ENCODE results near the gene PARD3.
"Not testable (repeated sequence)": the region's sequence is repeated elsewhere in the genome, so short reads cannot be mapped to it uniquely, and the experiment has no call there.

PARD3 gene

GRCh38 chr10:34715511-34716187 is 99.4 kb downstream of the PARD3 start:
- DNase-seq (ENCODE audit: low read depth in 2 of 2) = no peak

GRCh38 chr10:34713875-34714274 is 101.2 kb downstream of the PARD3 start:
- DNase-seq (ENCODE audit: low read depth in 2 of 2) = no peak

GRCh38 chr10:34711500-34711899 is 103.6 kb downstream of the PARD3 start:
- no peak for DNase-seq (ENCODE audit: low read depth in 2 of 2)

GRCh38 chr10:34710391-34710751 is 104.7 kb downstream of the PARD3 start:
- no peak for DNase-seq (ENCODE audit: low read depth in 2 of 2)

- no peak for DNase-seq (ENCODE audit: low read depth in 2 of 2)
Observed at GRCh38 chr10:34709637-34710390, 105.3 kb downstream of the PARD3 start.

GRCh38 chr10:34707656-34708055 is 107.4 kb downstream of the PARD3 start:
- no peak for DNase-seq (ENCODE audit: low read depth in 2 of 2)

GRCh38 chr10:34706992-34707391 is 108.1 kb downstream of the PARD3 start:
- DNase-seq (ENCODE audit: low read depth in 2 of 2) = not testable (repeated sequence)

GRCh38 chr10:34706147-34706546 is 108.9 kb downstream of the PARD3 start:
- no peak for DNase-seq (ENCODE audit: low read depth in 2 of 2)

- DNase-seq (ENCODE audit: low read depth in 2 of 2) = no peak
Observed at GRCh38 chr10:34705563-34705962, 109.5 kb downstream of the PARD3 start.

GRCh38 chr10:34704526-34705184 is 110.4 kb downstream of the PARD3 start:
- DNase-seq (ENCODE audit: low read depth in 2 of 2) = no peak

- DNase-seq (ENCODE audit: low read depth in 2 of 2) = no peak
Observed at GRCh38 chr10:34702982-34703381, 112.1 kb downstream of the PARD3 start.

GRCh38 chr10:34702093-34702937 is 112.8 kb downstream of the PARD3 start:
- DNase-seq (ENCODE audit: low read depth in 2 of 2) = no peak

- no peak for DNase-seq (ENCODE audit: low read depth in 2 of 2)
Observed at GRCh38 chr10:34701194-34701593, 113.9 kb downstream of the PARD3 start.

- DNase-seq (ENCODE audit: low read depth in 2 of 2) = not testable (repeated sequence)
Observed at GRCh38 chr10:34700752-34701151, 114.3 kb downstream of the PARD3 start.

- DNase-seq (ENCODE audit: low read depth in 2 of 2) = no peak
Observed at GRCh38 chr10:34699904-34700517, 115.1 kb downstream of the PARD3 start.

GRCh38 chr10:34698979-34699378 is 116.1 kb downstream of the PARD3 start:
- DNase-seq (ENCODE audit: low read depth in 2 of 2) = no peak

- no peak for DNase-seq (ENCODE audit: low read depth in 2 of 2)
Observed at GRCh38 chr10:34698248-34698831, 116.8 kb downstream of the PARD3 start.

GRCh38 chr10:34697351-34698247 is 117.5 kb downstream of the PARD3 start:
- no peak for DNase-seq (ENCODE audit: low read depth in 2 of 2)

- DNase-seq (ENCODE audit: low read depth in 2 of 2) = no peak
Observed at GRCh38 chr10:34696423-34696822, 118.7 kb downstream of the PARD3 start.
